Gastrocnemius medialis (tissue), 4 donors: ENCODE data around the gene MYCBP2.

ENCODE experiments used
- POLR2A ChIP-seq, 2 donors: fragments of 450-650 bp; IDR thresholded peaks; one replicate each; pipeline ENCODE4 v1.6.1; 2017; ENCODE audit warnings: antibody characterized with exemption in 2 of 2, mild to moderate bottlenecking in 2 of 2, moderate library complexity in 2 of 2
- TF ChIP-seq, protein P1 (sequence below), 5 experiments: fragments of 450-650 bp in 3 of 5; fragments of 200-600 bp in 2 of 5; sonication (generic) in 2 of 5; IDR thresholded peaks in 4 of 5; conservative IDR thresholded peaks in 1 of 5; 1 replicate in 4 of 5; 2 replicates in 1 of 5; pipeline ENCODE4 v1.5.1; 2016 to 2019; ENCODE audit warnings: antibody characterized with exemption in 5 of 5, mild to moderate bottlenecking in 3 of 5, moderate library complexity in 3 of 5

- TF ChIP-seq, protein P1, sequence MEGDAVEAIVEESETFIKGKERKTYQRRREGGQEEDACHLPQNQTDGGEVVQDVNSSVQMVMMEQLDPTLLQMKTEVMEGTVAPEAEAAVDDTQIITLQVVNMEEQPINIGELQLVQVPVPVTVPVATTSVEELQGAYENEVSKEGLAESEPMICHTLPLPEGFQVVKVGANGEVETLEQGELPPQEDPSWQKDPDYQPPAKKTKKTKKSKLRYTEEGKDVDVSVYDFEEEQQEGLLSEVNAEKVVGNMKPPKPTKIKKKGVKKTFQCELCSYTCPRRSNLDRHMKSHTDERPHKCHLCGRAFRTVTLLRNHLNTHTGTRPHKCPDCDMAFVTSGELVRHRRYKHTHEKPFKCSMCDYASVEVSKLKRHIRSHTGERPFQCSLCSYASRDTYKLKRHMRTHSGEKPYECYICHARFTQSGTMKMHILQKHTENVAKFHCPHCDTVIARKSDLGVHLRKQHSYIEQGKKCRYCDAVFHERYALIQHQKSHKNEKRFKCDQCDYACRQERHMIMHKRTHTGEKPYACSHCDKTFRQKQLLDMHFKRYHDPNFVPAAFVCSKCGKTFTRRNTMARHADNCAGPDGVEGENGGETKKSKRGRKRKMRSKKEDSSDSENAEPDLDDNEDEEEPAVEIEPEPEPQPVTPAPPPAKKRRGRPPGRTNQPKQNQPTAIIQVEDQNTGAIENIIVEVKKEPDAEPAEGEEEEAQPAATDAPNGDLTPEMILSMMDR (IDR thresholded peaks at IDR 0.05 in 4 of 5, conservative IDR thresholded peaks at IDR 0.05 in 1 of 5): no peak
- no peak for TF ChIP-seq POLR2A (IDR thresholded peaks at IDR 0.05)
Observed at GRCh38 chr13:77118134-77118533, 208.8 kb downstream of the MYCBP2 start.
